Activated CD8-positive, alpha-beta memory T cell treated with anti-CD3 and anti-CD28 coated beads for 36 hours (primary cell): ENCODE measurements around the gene CLEC18C. TPM values are rescaled to one million over a fixed set of nuclear protein-coding genes. Genes with fewer than 3 reads are reported as not detected.
"Not testable (repeated sequence)": the region's sequence is repeated elsewhere in the genome, so short reads cannot be mapped to it uniquely, and the experiment has no call there.

ENCODE experiments used
- CTCF ChIA-PET: fragments of 350-600 bp; sonication (Branson Sonifier 250); formaldehyde crosslinking; loops from one replicate; lab custom pipeline; 2021; ENCODE audit warnings: antibody characterized with exemption; lab: Charles Lee
- POLR2A ChIA-PET: fragments of 350-600 bp; sonication (Branson Sonifier 250); formaldehyde crosslinking; loops from one replicate; lab custom pipeline; 2021; ENCODE audit warnings: antibody characterized with exemption; lab: Charles Lee
- total RNA-seq, 2 experiments: library from RNA; stranded (reverse); gene quantifications; one replicate each; pipeline ENCODE4 v1.2.3, GENCODE V29; 2021

CLEC18C gene
- total RNA-seq, 2 experiments from 2014 or later = 0.23 TPM; not detected in 1

DNA sequence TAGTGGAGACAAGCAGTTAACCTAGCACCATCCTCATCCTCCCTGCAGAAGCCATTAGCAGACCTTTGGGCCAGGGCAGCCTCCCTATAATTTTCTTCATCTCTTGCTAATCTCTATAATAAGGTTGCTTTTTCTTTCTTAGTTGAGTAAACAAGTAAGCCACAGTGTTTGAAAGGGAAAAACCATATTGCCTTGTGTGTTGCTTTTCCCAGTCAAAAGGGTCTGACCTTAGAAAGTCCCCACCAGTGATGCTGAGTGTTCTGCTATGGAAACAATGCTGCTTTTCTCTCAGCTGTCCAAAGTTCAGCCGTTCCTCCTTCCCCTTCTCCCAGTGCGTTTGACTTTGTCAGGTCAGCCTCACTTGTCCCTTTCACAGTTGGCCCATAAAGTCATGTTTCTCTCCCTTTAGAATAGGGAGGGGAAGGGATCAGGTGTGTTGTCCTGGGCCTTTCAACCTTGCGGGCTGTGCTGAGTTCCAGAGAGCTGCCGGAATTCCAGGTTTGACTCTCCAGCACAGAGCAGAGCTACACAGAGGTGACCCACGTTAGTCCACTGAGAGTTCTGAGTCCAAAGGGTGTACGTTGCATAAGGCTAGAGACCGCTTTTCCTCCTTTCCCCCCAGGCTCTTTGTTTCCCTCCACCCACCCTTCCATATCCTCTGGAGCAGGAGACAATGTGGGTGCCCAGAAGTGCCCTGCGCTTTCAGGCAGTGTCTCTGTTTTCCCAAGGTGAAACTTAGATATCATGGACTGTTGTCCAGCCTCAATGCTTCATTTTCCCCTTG lies 15.9 kb upstream of the CLEC18C start:
- ChIA-PET POLR2A (no interaction called here), CTCF (interaction anchor here (0.6 kb wide), 1 partner anchor 474 kb away, joined by 3 read pairs; no protein-coding TSS in a partner anchor)

GRCh38 chr16:70158261-70158939 lies 15.2 kb upstream of the CLEC18C start:
- CTCF ChIA-PET = interaction anchor here (1.2 kb wide), 1 partner anchor 93 kb away, joined by 3 read pairs; the partner anchor contains the start of gene EXOSC6

GRCh38 chr16:70159355-70160348 lies 13.9 kb upstream of the CLEC18C start:
- ChIA-PET CTCF (interaction anchor here (0.6 to 1.2 kb wide), 2 partner anchors 92 to 245 kb away, joined by 3 read pairs; partner anchors contain the start of gene EXOSC6), POLR2A (no interaction called here)

More at GRCh38 chr16:70158261-70158939, 15.2 kb upstream of the CLEC18C start:
- POLR2A ChIA-PET = no interaction called here

GRCh38 chr16:70160388-70160787 lies 13.2 kb upstream of the CLEC18C start:
- ChIA-PET POLR2A (no interaction called here), CTCF (interaction anchor here (0.6 kb wide), 2 partner anchors 107 to 244 kb away, joined by 3 to 4 read pairs; no protein-coding TSS in a partner anchor)

DNA sequence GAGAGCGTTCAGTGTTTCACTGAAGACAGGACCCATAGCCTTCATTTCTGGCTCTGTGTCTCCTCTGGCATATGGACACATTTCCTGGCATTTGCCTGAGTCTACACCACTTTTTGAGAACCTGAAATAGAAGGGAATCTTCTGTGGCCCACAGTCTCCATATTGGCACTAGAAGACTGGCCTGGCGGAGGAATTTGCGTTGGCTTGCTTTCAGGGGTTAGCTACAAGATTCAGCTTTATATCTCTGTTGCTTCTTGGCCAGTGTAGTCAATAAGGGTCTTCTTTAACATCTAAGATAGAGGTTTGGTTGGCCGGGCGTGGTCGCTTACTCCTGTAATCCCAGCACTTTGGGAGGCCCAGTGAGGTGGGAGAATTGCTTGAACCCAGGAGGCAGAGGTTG lies 12.8 kb upstream of the CLEC18C start:
- ChIA-PET POLR2A (no interaction called here), CTCF (interaction anchor here (0.6 kb wide), 2 partner anchors 107 to 244 kb away, joined by 3 to 4 read pairs; no protein-coding TSS in a partner anchor)

DNA sequence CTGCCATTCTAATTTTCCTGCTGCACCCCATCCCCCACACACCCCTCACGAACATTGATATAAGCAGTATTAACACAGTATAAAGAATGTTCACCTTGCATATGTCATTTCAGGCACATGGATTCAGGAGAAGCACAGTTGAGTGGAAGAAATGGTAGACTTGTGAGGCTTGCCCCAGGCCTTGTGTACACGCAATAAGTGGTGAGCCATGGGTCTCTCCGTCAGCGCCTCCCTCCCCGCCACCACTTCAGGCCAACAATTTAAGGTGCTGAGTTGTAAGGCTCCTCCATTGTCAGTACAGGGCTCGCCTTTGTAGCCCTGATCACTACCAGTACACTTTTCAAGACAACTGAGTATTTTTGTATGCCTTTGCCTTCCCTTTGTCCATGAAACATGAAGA lies 12.2 kb upstream of the CLEC18C start:
- POLR2A ChIA-PET = no interaction called here
- CTCF ChIA-PET = no interaction called here

DNA sequence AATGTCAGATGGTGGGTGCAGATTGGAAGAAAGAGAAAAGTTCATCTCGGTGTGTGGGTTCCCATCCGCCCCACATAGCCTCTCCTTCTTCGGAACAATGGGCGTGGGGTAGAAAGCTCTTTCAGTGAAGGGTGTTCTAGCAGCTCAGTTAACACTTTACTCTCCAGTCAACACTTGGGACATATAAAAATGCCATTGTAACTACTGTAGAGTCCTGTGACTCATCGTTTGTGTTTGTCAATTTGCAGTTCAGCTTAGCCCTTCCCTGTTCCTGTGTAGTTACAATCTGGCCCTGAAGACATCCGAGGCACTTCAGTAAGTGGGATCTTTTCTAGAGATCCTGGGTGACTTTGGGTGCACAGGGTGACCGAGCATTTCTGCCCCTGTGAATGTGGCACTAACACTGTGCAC lies 11.5 kb upstream of the CLEC18C start:
- POLR2A ChIA-PET = no interaction called here
- CTCF ChIA-PET = no interaction called here

- ChIA-PET CTCF (interaction anchor here (1.4 kb wide), 1 partner anchor 8 kb away, joined by 7 read pairs; no protein-coding TSS in a partner anchor), POLR2A (no interaction called here)
Measured at GRCh38 chr16:70163596-70163995, 10.0 kb upstream of the CLEC18C start.

- CTCF ChIA-PET = not testable (repeated sequence)
Measured at GRCh38 chr16:70166688-70167087, 6.9 kb upstream of the CLEC18C start.

GRCh38 chr16:70173916-70174315 lies 329 bp downstream of the CLEC18C start:
- POLR2A ChIA-PET, CTCF ChIA-PET: not testable (repeated sequence)

More at GRCh38 chr16:70166688-70167087, 6.9 kb upstream of the CLEC18C start:
- POLR2A ChIA-PET = not testable (repeated sequence)

DNA sequence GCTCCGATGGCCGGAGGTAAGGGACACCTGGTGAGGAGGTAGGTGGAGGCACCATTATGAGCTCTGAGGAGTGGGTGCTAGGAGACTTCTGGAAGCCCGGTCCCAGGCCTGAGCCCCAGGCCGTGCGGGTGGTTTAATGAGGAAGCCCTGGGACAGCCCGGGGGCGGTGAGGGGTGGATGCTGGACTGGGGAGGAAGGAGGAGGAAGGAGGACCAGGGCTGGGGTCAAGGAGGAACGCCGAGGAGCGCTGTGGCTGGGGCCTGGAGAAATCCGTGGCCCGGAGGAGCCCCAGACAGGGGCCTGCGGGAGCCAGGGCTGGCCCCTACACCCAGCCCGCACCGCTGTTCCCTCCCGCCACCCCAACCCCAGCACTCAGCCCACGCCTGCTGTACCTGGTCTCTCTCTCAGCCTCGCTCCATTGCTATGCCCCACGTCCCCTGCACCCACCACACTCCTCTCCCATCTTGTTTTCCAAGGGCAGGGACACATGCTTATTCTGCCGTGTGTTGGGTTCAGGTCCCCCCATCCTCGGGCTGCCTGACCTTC lies 873 bp downstream of the CLEC18C start:
- POLR2A ChIA-PET, CTCF ChIA-PET: not testable (repeated sequence)

- POLR2A ChIA-PET, CTCF ChIA-PET: not testable (repeated sequence)
Measured at GRCh38 chr16:70187858-70188607, 14.4 kb downstream of the CLEC18C start.

DNA sequence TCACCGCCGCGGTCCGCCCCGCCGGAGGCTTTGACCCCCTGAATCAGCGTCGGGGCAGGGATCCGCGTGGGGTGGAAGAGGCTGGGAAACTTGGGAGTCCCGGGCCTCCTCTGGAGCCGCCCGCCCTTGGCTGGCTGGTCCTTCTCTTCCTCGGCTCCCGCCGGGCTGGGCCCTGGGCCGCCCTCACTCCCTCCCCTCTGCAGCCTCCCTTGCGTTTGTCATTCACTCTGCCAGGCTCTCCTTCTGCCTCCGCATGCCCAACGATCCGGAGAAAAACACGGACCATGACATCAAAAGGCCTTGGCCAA lies 15.0 kb downstream of the CLEC18C start:
- POLR2A ChIA-PET, CTCF ChIA-PET: not testable (repeated sequence)

DNA sequence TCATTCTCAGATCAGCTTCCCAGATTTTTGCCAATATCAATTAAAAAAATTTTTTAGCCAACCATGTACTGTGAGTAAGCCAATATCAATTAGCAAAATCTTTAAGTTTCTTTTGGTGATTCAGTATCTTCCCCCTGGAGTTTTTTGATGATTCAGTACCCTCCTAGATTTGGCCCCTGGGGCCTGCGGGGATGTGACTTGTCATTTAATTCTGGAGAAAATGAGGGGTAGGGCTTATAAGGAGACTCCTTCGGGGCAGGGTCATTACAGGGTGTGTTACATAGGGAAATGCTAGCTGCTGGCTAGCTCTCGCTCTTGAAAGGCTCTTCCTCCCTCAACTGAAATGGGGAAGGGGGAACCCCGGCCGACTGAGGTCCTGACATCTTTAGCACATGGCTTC lies 17.0 kb downstream of the CLEC18C start:
- POLR2A ChIA-PET, CTCF ChIA-PET: not testable (repeated sequence)

DNA sequence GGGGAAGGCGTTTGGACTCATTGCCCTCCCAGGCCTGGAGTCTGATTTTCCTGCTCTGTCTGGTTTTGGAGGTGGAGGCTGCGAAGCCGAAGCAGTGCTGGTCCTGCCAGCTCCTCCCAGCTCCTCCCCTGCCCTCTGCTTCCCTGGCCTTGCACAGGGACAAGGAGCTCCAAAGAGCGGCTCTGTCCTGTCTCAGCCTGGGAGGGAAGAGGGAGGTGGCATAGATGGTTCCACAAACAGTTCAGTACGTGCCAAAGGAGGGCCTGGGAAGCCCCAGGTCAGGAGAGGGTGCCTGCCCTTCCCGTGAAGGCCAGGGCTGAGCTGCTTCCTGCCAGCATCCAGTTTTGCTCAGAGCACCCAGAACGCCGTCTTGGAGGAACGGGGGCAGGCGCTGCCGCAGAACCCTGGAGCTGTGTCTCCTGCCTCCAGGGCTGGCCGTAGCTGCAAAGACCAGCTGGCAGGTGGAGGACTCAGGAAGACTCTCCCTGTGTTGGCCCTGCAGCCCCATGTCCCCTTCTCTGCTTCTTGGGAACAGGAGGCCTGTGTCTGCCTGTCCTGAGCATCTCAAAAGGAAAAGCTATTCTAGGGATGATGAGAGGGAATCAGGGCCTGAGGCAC lies 23.2 kb downstream of the CLEC18C start:
- POLR2A ChIA-PET, CTCF ChIA-PET: not testable (repeated sequence)

DNA sequence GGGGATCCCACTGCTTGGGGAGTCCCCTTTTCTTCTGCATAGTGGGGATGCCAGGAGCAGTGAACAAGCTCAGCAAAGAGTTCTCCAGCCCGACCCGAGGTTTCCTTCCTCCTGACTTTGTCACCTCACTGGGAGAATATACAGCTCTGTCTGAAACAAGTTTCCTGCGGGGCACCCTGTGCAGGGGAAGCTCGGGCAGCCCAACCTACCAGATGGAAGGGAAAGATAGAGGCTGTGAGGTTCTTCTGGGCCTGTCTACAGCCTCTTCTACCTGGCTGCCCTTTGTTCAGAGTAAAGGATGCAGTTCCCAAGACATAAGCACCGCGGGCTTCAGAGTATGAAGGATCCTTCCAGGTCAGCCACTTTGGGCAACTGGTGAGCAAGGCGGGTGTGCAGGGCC lies 24.0 kb downstream of the CLEC18C start:
- POLR2A ChIA-PET = not testable (repeated sequence)

GRCh38 chr16:70198230-70198629 lies 24.6 kb downstream of the CLEC18C start:
- POLR2A ChIA-PET, CTCF ChIA-PET: not testable (repeated sequence)

More for the DNA sequence above, 24.0 kb downstream of the CLEC18C start:
- CTCF ChIA-PET = not testable (repeated sequence)

GRCh38 chr16:70198666-70199065 lies 25.1 kb downstream of the CLEC18C start:
- CTCF ChIA-PET, POLR2A ChIA-PET: not testable (repeated sequence)
